Lung microvascular endothelial cell (primary cell): ENCODE data around the gene OR1S1. TPM values are rescaled to one million over a fixed set of nuclear protein-coding genes. Genes with fewer than 3 reads are reported as not detected.

Experiments used
- total RNA-seq: library from RNA; depleted of rRNA; stranded (reverse); fragments of >200 nt; gene quantifications from 2 replicates; pipeline ENCODE4 v1.2.1, GENCODE V29; 2014

OR1S1 gene
- total RNA-seq, 1 donor from 2014 or later: not detected

Other genes with a start within 250 kb of the OR1S1 start
- not detected in 2 replicates for gene OR9Q1, start 188.8 kb upstream of the OR1S1 start, total RNA-seq
- gene OR6Q1, start 181.8 kb upstream of the OR1S1 start, total RNA-seq: not detected in 2 replicates
- gene OR9I1, start 87.2 kb upstream of the OR1S1 start, total RNA-seq: not detected in 2 replicates
- not detected in 2 replicates for gene OR9Q2, start 23.6 kb upstream of the OR1S1 start, total RNA-seq
- not detected in 2 replicates for gene OR1S2, start 8.6 kb upstream of the OR1S1 start, total RNA-seq
- gene OR10Q1, start 16.2 kb downstream of the OR1S1 start, total RNA-seq: not detected in 2 replicates
- gene OR10W1, start 55.5 kb downstream of the OR1S1 start, total RNA-seq: not detected in 2 replicates
- gene OR5B17, start 146.3 kb downstream of the OR1S1 start, total RNA-seq: not detected in 2 replicates
- gene OR5B3, start 194.2 kb downstream of the OR1S1 start, total RNA-seq: not detected in 2 replicates
- gene OR5B2, start 215.4 kb downstream of the OR1S1 start, total RNA-seq: not detected in 2 replicates
- gene OR5B12, start 229.5 kb downstream of the OR1S1 start, total RNA-seq: not detected in 2 replicates